ENCODE data around the gene EFNA5.
"Not testable (repeated sequence)": the region's sequence is repeated elsewhere in the genome, so short reads cannot be mapped to it uniquely, and the experiment has no call there.

EFNA5 gene

DNA sequence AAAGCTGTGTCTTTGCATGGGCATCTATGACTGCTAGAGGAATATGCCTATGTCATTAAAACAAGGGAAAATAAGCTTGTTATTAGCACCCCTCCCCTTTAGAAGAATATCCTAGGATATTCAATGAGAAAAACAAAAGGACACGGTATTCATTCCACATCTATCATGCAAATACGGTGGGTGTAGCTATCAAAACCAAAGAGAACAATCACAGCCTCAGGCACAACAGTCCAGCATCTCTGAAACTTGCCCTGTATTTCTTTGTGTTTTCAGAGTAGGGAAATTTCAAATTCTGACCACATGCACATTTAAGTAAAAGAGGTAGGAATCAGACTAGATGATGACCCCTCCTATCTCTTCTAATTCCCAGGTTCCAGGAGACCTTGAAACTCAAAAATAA is 209.9 kb downstream of the EFNA5 start:
- intact Hi-C loops (cut with DNase I), result no loop called here
- DNase-seq, result no peak

DNA sequence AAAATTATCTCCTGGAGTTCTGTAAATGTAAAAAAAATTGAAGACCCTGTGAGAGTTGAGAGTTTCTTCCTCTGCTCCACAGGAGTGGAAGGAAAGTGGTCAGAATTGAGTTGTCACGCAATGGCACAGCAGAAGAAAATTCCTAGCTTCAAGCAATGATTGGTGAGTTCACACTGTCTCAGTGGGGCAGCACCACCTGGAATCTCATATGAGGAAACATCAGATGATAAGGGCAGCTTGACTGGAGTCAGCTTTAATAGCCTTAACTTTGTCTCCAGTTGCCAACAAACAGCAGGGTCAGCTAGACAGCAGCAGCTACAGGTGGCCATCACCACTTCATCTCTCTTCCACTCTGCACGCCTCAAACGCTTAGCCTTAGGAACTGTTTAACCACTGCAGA is 211.1 kb downstream of the EFNA5 start:
- no peak for DNase-seq
- intact Hi-C loops (cut with DNase I), result no loop called here

DNA sequence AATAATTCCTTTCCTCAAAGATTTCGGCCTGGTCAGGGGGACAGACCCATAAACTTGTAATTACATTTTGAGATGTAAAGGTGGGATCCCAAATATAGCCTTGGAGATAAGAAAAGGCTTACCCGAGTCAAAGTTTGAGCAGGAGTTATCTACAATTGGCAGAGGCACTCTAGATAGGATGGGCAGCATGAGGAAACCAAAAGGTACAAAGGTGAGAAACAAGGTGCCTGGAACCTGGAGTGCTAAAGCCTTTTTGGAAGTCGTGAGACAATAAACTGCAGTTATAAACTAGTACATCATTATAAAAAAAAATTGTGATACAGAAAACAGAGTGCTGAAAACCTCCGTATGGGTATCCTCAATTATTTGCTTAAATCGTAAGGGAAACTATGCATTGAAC is 212.4 kb downstream of the EFNA5 start:
- intact Hi-C loops (cut with DNase I), result no loop called here
- no peak for DNase-seq

DNA sequence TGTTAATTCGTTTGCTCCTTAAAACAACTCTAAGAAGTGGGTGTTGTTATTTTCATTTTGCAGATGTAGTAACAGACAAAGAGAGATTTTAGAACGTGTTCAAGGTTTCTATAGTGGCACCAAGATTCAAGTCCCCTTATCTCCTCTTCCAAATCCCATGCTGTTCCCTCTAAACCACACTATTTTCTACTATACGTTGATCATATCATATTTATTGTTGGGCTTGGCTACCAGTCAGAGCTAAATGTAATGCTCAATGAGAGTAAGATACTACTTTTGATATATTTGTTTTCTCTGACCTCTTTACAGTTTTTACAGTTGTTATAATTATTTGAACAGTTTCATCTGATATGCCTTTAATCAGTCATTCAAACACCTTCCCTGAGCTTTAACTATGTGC is 212.9 kb downstream of the EFNA5 start:
- DNase-seq, result no peak
- intact Hi-C loops (cut with DNase I), result no loop called here

DNA sequence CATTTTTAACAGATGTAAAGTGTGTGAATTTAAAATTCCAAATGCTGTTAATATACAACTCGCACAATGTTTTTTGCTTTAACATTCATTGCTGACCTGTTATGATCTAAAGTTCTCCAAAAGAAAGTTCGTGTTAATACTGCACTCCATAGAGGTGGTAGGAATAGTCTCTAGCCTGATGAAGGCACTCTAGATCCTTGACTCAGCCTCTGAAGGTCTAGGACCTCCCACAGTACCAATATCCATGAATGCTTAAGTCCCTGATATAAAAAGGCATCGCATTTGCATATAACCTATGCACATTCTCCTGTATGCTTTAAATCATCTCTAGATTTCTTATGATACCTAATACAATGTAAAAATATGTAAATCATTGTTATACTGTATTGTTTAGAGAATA is 213.6 kb downstream of the EFNA5 start:
- no peak for DNase-seq
- intact Hi-C loops (cut with DNase I), result no loop called here

DNA sequence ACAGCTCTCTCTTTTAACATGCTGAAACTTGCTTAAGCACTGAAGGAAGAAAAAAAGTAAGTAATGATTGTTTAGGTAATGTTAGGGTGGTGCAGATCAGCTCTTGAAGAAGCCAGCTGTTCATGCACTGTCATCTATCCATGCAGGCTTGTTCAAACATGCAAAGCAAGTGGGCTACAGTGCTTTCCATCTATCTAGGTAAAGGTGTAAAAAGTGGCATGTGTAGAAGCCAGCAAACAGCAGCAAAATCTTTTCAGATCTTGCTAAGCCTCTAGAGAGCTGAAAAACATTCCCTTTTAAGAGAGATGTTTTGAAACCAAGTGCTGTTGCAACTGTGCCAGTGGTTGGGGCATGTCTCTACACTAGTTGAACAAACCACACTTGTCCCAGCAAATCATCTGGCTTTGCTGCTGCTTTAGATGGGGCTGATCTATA is 214.4 kb downstream of the EFNA5 start:
- intact Hi-C loops (cut with DNase I), result no loop called here

DNA sequence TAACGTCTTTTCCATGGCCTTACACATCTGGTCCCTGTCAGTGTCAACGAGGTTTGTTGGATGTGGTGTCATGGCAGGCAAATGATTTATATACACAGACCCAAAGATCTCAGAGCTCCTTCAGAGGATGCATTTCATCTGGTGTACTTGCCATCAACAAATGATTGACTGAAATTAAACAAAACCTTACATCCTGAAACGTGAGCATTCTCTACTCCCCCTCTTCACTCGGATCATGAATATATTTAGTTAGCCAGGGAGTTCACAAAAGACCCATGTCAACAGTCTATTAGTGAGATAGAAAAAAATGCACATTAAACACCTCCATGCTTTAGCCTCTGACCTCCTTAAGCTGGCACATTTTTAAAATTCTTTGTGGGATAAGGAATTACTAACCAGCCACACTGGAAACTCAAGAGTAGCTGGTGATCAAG is 215.6 kb downstream of the EFNA5 start:
- DNase-seq, result no peak
- intact Hi-C loops (cut with DNase I), result no loop called here

More for the DNA sequence above, 214.4 kb downstream of the EFNA5 start:
- DNase-seq, result no peak

DNA sequence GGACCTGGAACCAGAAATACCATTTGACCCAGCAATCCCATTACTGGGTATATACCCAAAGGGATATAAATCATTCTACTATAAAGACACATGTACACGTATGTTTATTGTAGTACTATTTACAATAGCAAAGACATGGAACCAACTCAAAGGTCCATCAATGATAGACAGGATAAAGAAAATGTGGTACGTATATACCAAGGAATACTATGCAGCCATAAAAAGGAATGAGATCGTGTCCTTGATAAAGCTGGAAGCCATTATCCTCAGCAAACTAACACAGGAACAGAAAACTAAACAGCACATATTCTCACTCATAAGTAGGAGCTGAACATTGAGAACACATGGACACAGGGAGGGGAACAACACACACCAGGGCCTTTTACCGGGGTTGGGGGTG is 218.9 kb downstream of the EFNA5 start:
- intact Hi-C loops (cut with DNase I), result not testable (repeated sequence)

DNA sequence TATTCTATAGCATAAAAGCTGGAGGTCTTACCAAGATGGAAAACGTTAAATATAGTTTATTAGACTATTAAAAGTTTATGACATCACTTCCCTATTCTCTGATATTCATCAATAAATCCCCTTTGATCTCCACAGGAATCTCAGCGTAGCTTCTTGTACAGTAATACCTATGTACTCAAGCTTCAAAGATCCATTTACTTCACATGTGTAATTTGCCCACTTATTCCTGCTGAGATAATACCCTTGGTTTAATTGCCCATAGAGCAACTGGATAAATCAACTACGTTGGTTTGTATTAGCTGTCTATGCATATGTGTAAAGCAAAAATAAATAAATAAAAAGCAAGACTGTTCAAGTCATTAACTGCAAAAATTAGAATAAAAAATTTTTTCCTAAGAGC is 219.7 kb downstream of the EFNA5 start:
- DNase-seq, result no peak
- intact Hi-C loops (cut with DNase I), result no loop called here

More for the DNA sequence above, 218.9 kb downstream of the EFNA5 start:
- not testable (repeated sequence) for DNase-seq

DNA sequence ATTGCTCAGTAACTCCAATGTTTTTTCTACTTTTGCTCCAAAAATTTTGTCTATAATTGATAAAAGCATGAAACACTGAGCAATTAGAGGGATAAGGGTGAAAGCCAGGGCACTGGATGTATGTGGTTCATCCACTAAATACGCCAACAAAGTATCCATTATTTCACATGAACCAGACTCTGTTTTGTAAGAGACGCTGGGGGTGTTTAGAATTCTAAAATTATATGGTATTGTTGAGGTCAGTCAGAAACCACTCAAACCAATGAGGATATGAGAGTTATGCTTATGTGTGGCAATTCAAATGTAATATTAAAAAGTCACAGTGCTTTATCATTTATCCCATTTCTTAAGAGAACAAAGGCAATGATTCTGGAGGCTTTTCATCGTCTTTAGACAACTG is 220.2 kb downstream of the EFNA5 start:
- intact Hi-C loops (cut with DNase I), result no loop called here
- no peak for DNase-seq

DNA sequence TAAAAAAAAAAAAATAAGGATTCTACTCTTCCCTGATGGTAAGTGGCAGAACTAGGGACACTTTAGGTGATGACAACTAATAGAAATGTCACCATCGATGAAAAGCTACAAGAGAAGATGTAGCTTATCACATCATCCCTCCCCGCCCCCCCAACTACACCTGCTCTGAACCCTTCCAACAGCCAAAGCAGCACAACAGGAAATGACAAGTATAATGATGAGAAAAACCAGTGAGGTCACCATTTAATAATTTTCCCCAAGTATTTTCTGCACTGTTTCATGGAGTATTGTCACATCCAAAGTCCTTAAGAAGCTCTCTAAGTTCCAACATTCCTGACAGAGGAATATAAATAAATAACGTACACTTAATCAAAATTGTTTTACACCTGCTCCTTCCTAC is 221.4 kb downstream of the EFNA5 start:
- no peak for DNase-seq
- intact Hi-C loops (cut with DNase I), result no loop called here

DNA sequence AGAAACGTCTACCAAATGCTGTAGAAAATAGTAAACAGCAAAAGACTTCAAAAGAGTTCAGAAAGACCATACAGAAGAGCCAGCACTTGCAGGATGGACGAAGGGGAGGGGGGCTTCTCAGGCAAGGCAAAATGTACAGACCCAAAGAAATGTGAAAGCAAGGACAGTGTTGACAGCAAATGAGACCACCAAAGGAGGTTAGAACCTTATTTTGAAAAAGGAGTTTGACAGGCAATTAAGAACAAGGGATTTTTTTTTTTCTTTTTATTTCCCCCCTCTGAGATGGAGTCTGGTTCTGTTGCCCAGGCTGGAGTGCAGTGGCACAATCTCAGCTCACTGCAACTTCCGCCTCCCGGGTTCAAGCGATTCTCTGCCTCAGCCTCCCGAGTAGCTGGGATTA is 223.2 kb downstream of the EFNA5 start:
- intact Hi-C loops (cut with DNase I), result no loop called here
- no peak for DNase-seq

DNA sequence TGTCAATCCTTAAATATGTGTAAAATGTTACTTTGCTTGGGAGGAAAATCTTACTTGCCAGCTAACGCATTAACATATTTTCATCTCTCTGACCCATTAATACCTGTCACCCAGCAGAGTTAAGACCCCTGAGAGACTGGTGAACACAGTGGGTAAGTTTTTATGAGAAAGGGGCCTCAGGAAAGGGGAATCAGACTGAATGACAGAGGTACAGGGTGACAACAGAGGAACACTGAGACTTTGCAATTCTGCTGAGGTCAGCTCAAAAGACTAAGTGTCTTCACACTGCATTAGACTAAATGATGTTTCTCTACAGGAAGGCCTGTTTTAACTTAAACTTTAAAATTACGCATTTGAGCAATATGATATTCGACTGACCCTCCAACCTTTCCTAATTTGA is 223.8 kb downstream of the EFNA5 start:
- no peak for DNase-seq
- intact Hi-C loops (cut with DNase I), result no loop called here

DNA sequence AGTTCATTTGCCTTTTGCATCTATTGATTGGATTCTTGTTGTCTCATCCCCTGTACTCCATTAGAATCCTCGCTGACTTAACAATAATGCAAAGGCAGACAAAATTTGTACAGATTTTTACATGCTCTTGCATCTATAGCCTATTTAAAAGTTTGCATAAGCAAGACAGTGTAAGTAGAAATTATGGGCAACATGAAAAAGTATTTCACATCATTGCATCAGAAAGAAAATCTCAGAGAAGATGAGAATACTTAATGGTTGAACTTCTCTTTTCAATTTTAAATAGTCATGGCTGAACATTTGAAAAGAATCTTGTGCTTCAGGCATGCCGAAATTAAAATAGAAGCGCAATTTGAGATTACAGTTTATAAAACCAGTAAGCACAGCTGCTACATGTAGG is 226.4 kb downstream of the EFNA5 start:
- intact Hi-C loops (cut with DNase I), result no loop called here
- DNase-seq, result no peak

DNA sequence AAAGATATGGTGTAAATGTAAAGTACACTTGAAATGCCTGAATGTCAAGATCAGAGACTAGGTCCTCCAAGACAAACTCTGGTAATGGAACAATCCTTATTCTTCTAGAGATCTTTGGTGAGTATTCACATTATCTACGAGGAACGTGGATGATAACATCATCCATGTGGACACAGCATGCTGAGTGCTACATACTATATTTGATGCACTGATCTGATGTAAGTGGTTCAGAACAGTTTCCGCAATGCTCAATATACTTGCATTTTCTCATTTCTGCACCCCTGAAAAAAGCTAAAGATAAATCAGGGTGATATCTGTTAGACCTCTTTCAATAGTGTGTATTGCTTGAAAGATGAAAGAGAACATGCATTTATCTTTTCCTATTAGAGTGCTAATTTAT is 226.8 kb downstream of the EFNA5 start:
- DNase-seq, result no peak
- intact Hi-C loops (cut with DNase I), result no loop called here

DNA sequence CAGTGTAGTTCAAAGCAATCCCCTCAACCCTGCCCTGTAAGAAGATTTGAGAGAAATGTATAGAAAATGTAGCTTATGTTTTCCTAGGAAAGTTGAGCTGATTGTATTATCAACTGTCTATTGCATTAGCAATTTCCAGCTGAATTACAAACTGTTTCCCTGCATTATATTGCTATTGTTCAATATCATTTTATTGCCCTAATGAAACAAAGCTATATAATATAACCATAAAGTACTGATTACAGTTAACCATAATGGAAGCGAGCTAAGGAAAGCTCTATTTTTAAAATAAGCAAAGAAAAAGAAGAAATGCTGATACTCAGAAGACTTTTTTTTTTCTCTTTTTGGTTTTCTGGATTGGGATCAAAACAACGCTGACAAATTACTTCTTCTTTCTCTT is 228.3 kb downstream of the EFNA5 start:
- intact Hi-C loops (cut with DNase I), result no loop called here
- no peak for DNase-seq

DNA sequence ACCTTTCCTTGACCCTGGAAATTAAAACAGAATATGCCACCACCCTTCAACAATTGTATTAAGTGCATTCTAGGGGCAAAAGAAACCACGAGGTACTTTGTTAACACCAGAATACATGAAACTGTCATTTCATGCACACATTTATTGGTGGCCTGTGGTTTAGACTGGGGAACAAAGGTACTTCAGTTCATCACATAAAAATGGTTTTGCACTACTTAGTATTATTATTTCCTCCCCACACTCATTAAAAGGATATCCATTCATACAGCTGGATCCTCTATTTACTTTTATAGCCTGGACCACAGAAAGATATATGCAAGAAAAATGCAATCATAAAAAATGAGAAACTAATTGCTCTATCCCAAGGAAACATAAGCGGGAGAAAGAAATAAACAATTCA is 230.9 kb downstream of the EFNA5 start:
- no peak for DNase-seq
- intact Hi-C loops (cut with DNase I), result no loop called here

DNA sequence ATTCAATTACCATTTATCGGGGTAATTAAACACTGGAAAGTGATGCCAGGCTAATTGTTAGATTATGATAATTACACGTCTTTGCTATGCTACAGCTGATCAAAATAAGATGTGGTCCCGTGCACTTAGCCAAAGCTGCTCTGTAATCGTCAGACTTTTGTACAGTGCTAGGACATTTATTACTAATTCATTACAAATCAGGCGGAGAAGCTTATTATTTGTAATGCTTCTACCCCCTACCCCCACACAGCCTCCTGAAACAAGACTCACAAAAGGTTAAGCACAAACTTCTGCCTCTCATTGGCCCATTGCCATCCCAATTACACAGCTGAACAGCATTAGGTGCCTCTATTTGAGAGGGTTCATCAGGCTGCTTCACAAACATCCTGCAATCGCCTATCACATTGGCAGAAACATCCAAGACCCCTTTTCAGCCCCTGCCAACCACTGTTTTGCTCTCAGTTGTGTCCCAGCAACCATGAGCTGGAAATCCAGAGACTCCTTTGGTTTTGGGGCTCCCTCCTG is 232.7 kb downstream of the EFNA5 start:
- intact Hi-C loops (cut with DNase I), result no loop called here
- no peak for DNase-seq

DNA sequence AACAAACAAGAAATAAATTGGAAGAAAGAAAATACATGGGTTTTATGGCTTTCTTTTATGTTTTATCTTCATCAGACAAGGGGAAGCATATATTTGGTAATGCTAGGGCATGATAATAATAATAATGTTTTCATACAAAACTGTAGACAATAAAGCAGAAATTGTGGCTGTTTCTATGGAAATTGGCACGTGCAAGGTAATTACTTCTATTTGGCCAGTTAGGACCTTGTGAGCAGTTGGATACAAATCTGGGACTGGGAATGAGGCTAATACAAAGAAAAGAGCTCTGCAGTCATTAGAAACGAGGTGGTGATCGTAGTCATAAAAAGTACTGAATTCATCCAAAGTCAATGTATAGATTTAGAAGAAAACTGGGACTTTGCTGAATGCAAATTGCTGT is 233.6 kb downstream of the EFNA5 start:
- no peak for DNase-seq
- intact Hi-C loops (cut with DNase I), result no loop called here

DNA sequence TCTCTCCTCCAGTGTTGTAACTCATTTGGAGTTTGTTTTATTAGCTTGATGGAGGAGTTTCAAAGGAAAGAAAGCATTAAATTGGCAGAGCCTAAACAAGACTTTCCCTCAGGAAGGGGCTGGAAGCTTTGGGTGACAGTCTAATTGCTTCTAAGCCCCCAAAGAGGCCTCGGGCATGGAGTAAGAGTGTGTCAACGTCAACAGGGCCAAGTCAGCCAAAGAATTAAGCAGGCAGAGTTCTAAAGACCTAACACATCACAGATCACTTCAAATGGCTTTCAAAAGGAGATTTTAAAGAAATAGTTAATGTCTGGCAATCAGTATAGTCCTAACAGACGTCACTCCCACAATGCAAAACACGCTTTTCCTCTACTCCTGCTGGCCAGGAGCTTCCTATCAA is 234.5 kb downstream of the EFNA5 start:
- intact Hi-C loops (cut with DNase I), result no loop called here
- no peak for DNase-seq

DNA sequence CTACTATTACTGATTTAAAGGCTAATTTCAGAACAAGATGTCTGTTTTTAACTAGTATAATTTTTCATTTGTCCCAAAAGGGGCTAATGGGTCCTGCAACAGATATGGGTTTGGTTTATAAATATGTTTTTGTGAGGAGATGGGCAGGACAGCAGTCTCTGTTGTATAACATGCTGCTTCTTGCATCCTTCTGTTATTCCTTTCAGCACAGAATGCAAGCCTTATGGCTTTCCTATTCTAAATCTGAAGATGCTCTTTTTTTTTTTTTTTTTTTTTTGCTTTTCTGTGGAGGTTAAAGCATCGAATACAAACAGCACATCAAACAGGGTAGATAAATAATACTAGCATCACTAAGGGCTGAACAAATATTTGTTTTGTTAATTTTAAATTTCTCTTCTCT is 235.7 kb downstream of the EFNA5 start:
- intact Hi-C loops (cut with DNase I), result no loop called here
- DNase-seq, result no peak

DNA sequence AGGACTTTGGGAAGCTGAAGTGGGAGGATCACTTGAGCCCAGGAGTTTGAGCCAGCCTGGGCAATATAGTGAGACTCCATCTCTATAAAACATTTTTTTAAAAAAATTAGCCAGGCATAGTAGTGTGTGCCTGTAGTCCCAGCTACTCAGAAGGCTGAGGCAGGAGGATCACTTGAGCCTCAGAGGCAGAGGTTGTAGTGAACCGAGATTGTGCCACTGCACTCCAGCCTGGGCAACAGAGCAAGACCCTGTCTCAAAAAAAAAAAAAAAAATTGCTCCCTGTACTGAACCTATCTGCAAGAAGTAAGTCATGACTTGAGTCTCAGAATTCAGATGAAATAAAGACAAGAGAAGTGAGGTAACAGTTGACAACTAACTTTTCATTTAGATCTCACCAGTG is 237.1 kb downstream of the EFNA5 start:
- DNase-seq; intact Hi-C loops (cut with DNase I): not testable (repeated sequence)

All from head of caudate nucleus (tissue), 42 donors.